Brain microvascular endothelial cell (primary cell): ENCODE measurements around the gene SYTL2.
A peak's percentile ranks its signal among the peaks of the same experiment; 100 is the strongest.

Experiments
- DNase-seq: peaks from one replicate; pipeline ENCODE4 v3.0.0-alpha.2; 2020
- H3K27ac ChIP-seq: fragments of 250-450 bp; sonication (Bioruptor Pico); 2 replicates; pipeline ENCODE4 v1.5.1; 2020; ENCODE audit warnings: mild to moderate bottlenecking, moderate library complexity
- H3K27me3 ChIP-seq: fragments of 250-450 bp; sonication (Bioruptor Pico); replicated peaks from 2 replicates; pipeline ENCODE4 v1.5.1; 2020; ENCODE audit warnings: mild to moderate bottlenecking
- H3K36me3 ChIP-seq: fragments of 250-450 bp; sonication (Bioruptor Pico); replicated peaks from 2 replicates; pipeline ENCODE4 v1.5.1; 2020; ENCODE audit warnings: mild to moderate bottlenecking
- H3K4me3 ChIP-seq: 2 replicates; pipeline ENCODE4 v1.5.1; 2011; ENCODE audit warnings: low read depth, mild to moderate bottlenecking, control low read depth, low read length, moderate library complexity
- in situ Hi-C: cut with HindIII; loops from 2 replicates; pipeline ENCODE4 v1.10.0; 2017; ENCODE audit warnings: low sequenced_read_pairs, low pct_ligation_motif_present
- TF ChIP-seq, protein P1 (sequence below): IDR thresholded peaks from 2 replicates; pipeline ENCODE4 v1.5.1; 2011; ENCODE audit warnings: low read depth, mild to moderate bottlenecking, moderate library complexity, low read length, control low read depth, inconsistent platforms; ENCODE audit errors: missing control alignments

SYTL2 gene

DNA sequence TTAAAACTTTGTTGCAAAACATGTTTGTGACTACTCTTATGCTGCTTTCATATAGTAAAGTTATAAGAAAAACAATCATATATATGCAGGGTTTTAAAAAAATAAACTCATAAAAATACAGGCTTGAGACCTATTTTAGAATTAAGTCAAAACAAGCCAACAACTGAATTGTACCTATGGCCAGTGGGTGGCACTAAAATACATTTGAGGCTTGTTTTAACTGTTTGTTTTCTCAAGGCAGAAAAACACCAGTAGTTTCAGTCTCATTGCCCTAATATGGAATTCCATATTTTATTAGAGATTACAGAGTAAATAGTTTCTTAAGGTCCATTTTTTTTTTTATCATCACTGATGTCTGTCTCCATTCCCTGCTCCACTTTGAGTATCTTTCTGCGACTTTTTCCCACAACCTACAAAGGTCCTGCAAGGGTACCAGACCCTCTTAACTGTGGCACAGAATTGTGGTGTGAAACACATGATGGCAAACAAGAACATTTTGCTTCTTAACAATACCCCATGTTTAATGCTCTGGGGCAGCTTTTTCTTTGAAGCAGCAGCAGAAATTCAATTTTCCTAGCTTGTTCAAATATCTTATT is 116.5 kb downstream of the SYTL2 start:
- no peak overlapping the region for H3K4me3 ChIP-seq
- no peaks in the 10 kb centered on the region for H3K27me3 ChIP-seq
- in situ Hi-C loops: no loop called here
- no peaks in the 10 kb centered on the region for H3K36me3 ChIP-seq
- DNase-seq: peak; percentile 45
- TF ChIP-seq, protein P1, sequence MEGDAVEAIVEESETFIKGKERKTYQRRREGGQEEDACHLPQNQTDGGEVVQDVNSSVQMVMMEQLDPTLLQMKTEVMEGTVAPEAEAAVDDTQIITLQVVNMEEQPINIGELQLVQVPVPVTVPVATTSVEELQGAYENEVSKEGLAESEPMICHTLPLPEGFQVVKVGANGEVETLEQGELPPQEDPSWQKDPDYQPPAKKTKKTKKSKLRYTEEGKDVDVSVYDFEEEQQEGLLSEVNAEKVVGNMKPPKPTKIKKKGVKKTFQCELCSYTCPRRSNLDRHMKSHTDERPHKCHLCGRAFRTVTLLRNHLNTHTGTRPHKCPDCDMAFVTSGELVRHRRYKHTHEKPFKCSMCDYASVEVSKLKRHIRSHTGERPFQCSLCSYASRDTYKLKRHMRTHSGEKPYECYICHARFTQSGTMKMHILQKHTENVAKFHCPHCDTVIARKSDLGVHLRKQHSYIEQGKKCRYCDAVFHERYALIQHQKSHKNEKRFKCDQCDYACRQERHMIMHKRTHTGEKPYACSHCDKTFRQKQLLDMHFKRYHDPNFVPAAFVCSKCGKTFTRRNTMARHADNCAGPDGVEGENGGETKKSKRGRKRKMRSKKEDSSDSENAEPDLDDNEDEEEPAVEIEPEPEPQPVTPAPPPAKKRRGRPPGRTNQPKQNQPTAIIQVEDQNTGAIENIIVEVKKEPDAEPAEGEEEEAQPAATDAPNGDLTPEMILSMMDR: peak; percentile 57
- no peak overlapping the region for H3K27ac ChIP-seq

DNA sequence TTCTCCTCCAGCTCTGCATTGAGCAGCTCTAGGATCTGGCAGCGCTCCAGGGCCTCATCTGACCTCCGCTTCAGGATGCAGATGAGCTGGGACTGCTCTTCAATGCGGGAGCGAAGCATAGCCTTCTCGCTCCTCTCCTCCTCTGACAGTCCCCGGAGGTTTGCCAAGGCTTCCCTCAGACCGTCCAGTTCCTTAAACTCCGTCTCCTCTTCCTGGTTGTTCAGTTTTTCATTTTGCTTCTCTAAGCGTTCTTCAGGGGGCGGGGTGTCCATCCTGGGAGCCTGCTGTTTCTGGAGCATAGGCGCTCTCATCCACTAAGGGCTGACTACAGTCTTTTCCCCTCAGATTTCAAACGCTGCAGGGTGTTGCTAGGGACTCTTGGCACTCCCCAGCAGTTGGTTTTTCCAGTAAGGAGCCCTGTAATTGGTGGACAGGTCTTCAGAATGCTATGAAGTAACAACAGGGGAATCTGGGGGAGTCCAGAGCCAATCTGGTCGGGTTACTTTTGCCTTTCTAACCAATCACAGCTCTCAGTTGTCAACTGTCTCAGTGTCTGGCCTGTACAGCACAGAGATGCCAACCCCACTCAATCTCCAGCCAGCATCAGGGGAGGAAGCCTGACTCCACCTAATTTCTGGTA is 125.0 kb downstream of the SYTL2 start, which contains the start of gene CCDC89:
TSS of gene CCDC89 (minus strand) at position 376 of the 640 bp plus-strand sequence. CDS start at position 311, 65 bp downstream.
- peak within 1 kb of the TSS; percentile 53 for H3K4me3 ChIP-seq
- in situ Hi-C loops: no loop called here

DNA sequence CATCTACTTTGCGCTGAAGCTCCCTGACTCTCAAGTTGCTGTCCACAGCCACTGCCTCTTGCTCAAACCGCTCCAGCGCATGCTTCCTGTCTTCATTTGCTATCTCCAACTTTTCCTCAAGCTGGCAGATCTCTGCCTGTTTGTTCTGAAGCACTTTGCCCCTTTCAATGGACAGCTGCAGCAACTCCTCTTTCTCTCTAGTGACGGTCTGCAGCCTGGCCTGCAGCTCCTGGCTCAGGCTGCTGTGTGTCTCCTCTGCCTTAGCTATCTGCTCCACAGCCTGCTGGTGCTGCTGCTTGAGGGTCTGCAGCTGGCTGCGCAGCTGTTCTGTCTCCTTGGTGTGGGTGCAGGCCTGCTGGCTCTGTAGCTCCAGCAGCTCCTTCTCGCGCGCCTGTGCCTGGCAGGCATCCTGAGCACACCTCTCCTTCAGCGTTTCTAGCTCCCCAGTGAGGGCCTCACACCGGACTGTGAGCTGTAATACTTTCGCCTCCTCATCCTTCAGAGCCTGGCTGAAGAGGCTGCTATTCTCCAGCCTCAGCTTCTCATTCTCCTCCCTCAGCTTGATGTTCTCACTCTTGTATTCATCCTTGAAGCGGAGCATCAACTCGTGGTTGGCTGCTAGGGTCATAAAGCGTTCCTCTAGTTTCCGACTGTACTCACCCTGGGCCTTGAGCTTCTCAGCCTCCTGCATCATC is 125.7 kb downstream of the SYTL2 start:
- in situ Hi-C loops: no loop called here
- Histone ChIP-seq H3K27me3 (no peaks in the 10 kb centered on the region), H3K4me3 (peak overlapping the region; percentile 53), H3K36me3 (no peaks in the 10 kb centered on the region), H3K27ac (peak overlapping the region; percentile 60)
- DNase-seq: no peak
- TF ChIP-seq, protein P1: no peak

More for the DNA sequence above, 125.0 kb downstream of the SYTL2 start, which contains the start of gene CCDC89:
- H3K27ac ChIP-seq: peak within 1 kb of the TSS; percentile 60
- no peaks in the 10 kb centered on the region for H3K27me3 ChIP-seq
- peak; percentile 98 for DNase-seq
- no peaks in the 10 kb centered on the region for H3K36me3 ChIP-seq
- TF ChIP-seq, protein P1: no peak

DNA sequence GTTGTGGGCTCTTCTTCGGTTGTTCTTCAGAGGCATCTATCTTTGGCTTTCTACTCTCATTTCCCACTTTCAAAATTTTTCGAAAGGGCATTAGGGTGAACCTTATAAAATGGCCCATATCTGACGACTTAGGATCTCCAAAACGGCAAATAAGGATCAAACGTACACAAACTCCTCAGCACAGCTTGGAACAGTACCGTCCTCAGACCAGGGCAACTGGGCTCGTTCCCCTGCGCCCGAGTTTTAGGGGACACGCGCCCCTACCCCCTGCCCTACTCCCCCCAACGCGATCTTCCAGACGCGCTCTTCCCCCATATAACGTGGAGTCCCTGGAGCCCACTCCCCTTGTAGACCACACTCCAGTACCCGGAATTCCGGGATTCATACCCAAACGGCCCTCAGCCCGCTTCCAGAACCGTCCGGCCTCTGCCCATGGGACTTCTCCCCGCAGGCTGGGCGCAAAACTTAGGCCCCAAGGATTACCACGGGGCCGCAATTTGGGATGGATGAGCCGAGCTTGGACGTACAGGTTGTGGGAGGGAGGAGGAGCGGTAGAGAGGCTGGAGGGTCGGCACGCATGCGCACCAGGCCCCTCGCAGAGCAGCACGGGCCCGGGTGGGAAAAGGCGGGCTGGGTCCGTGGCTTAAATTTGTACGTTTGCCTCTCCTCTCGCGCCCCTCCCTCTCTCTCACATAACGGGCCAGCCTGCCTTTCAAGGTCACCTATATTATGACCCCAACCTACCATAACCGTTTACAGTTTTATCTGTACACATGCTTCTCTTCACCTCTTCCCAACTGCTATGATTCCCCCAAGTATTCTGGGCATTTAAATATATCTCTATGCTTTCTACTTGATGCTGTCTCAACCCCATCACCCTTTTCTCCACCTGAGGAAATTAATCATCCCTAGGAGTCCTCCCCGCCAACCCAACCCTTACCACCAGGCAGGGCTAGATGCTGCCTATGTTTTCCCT is 128.3 kb downstream of the SYTL2 start:
- TF ChIP-seq, protein P1: no peak
- no peaks in the 10 kb centered on the region for H3K27me3 ChIP-seq
- in situ Hi-C loops: no loop called here
- peak; percentile 17 for DNase-seq
- peak overlapping the region; percentile 66 for H3K4me3 ChIP-seq
- H3K27ac ChIP-seq: no peak overlapping the region
- H3K36me3 ChIP-seq: no peaks in the 10 kb centered on the region

DNA sequence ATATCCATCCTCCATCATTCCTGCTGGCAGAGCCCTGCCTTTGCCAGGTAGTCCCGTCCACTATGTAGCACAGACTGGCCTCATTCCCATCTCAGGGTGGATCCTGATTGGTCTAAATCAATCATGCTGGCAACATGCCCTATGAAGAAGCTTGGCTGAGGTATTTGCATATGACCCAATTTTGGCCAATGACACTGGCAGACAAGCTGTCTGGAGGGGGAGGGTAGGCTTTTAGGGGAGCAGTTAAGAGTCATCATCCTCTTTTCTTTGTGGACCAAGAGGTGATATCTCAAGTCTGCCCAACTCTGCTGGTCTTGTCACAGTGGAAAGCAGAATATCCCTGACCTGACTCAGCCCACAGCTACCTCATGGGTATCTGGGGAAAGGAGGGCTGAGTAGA is 130.0 kb downstream of the SYTL2 start:
- H3K27me3 ChIP-seq: no peaks in the 10 kb centered on the region
- in situ Hi-C loops: no loop called here
- no peak overlapping the region for H3K4me3 ChIP-seq
- TF ChIP-seq, protein P1: no peak
- DNase-seq: no peak
- H3K36me3 ChIP-seq: no peaks in the 10 kb centered on the region
- no peak overlapping the region for H3K27ac ChIP-seq
